B cell (primary cell): Measurements from ENCODE around the gene SAP130. TPM values are rescaled to one million over a fixed set of nuclear protein-coding genes. Genes with fewer than 3 reads are reported as not detected.

ENCODE experiments used
- ATAC-seq: fragments of 200-7000 bp; cut with Tn5 transposase; one replicate; pipeline ENCODE4 v1.10.0; 2021; ENCODE audit warnings: low read depth, mild to moderate bottlenecking, moderate number of reproducible peaks, moderate library complexity
- CTCF ChIA-PET: fragments of 350-600 bp; sonication (Branson Sonifier 250); formaldehyde crosslinking; loops from one replicate; lab custom pipeline; 2021; ENCODE audit warnings: antibody characterized with exemption, inconsistent platforms; lab: Charles Lee
- POLR2A ChIA-PET: fragments of 350-600 bp; sonication (Branson Sonifier 250); formaldehyde crosslinking; loops from one replicate; lab custom pipeline; 2021; ENCODE audit warnings: antibody characterized with exemption; lab: Charles Lee
- DNase-seq: peaks from one replicate; pipeline ENCODE4 v3.0.0; 2013
- H2AFZ ChIP-seq: 2 replicates; pipeline ENCODE4 v1.6.1; 2012; ENCODE audit warnings: mild to moderate bottlenecking, low read depth, low read length; ENCODE audit not compliant: insufficient read depth, poor library complexity, severe bottlenecking
- H3K27ac ChIP-seq, 2 donors: 1 replicate in 1 of 2; 2 replicates in 1 of 2; pipeline ENCODE4 v1.5.1; 2012 to 2013; ENCODE audit warnings: low read length in 2 of 2, mild to moderate bottlenecking in 2 of 2, moderate library complexity in 1 of 2
- H3K27me3 ChIP-seq, 4 experiments: fragments of 200-600 bp in 1 of 4; sonication (generic) in 1 of 4; replicated peaks in 1 of 4; 1 replicate in 2 of 4; 2 replicates in 2 of 4; pipeline versions ENCODE4 v1.6.1 to v1.7.0; 2013 to 2016; ENCODE audit warnings: low read length in 3 of 4, mild to moderate bottlenecking in 2 of 4, mixed read lengths in 1 of 4, moderate library complexity in 1 of 4; ENCODE audit not compliant: insufficient read depth in 4 of 4, control insufficient read depth in 3 of 4; ENCODE audit errors: control extremely low read depth in 1 of 4
- H3K36me3 ChIP-seq, 2 experiments: replicated peaks in 1 of 2; 1 replicate in 1 of 2; 2 replicates in 1 of 2; pipeline versions ENCODE4 v1.6.1 to v1.7.1; 2013; ENCODE audit warnings: low read length in 1 of 2; ENCODE audit not compliant: insufficient read depth in 2 of 2, control insufficient read depth in 1 of 2; ENCODE audit errors: control extremely low read depth in 1 of 2, extremely low read depth in 1 of 2
- H3K4me1 ChIP-seq, 2 donors: fragments of 200-600 bp in 1 of 2; sonication (generic) in 1 of 2; 1 replicate in 1 of 2; 2 replicates in 1 of 2; pipeline versions ENCODE4 v1.5.1 to v1.6.1; 2013 to 2017; ENCODE audit warnings: low read length in 2 of 2; ENCODE audit not compliant: control insufficient read depth in 2 of 2, insufficient read depth in 2 of 2
- H3K4me2 ChIP-seq: replicated peaks from 2 replicates; pipeline ENCODE3; 2012; ENCODE audit warnings: mild to moderate bottlenecking, low read depth, low read length; ENCODE audit not compliant: poor library complexity, severe bottlenecking
- H3K4me3 ChIP-seq, 5 experiments: fragments of 200-600 bp in 1 of 5; sonication (generic) in 1 of 5; 1 replicate in 3 of 5; 2 replicates in 2 of 5; pipeline versions ENCODE4 v1.5.1 to v1.7.0; 2011 to 2016; ENCODE audit warnings: low read length in 4 of 5, mild to moderate bottlenecking in 4 of 5, low read depth in 2 of 5, control low read depth in 1 of 5, moderate library complexity in 1 of 5; ENCODE audit not compliant: insufficient read depth in 1 of 5; ENCODE audit errors: control extremely low read depth in 1 of 5, extremely low read depth in 1 of 5
- H3K79me2 ChIP-seq: fragments of 200-600 bp; sonication (generic); one replicate; pipeline ENCODE4 v1.6.0; 2016; ENCODE audit warnings: low read length; ENCODE audit not compliant: control insufficient read depth, insufficient read depth
- H3K9ac ChIP-seq: fragments of 200-600 bp; sonication (generic); 2 replicates; pipeline ENCODE4 v1.6.1; 2017; ENCODE audit warnings: mild to moderate bottlenecking, low read length, moderate library complexity
- H3K9me3 ChIP-seq, 3 donors: one replicate each; pipeline versions ENCODE4 v1.6.1 to v1.7.1; 2013; ENCODE audit warnings: low read length in 2 of 3; ENCODE audit not compliant: control insufficient read depth in 2 of 3, insufficient read depth in 1 of 3; ENCODE audit errors: control extremely low read depth in 1 of 3
- H4K20me1 ChIP-seq: 2 replicates; pipeline ENCODE4 v1.6.0; 2012; ENCODE audit warnings: mild to moderate bottlenecking, low read length; ENCODE audit not compliant: insufficient read depth, control insufficient read depth, poor library complexity, severe bottlenecking
- H3K27ac Mint-ChIP-seq: one replicate; pipeline ENCODE4 v1.8.0; 2021; ENCODE audit warnings: mixed read lengths
- H3K27me3 Mint-ChIP-seq: one replicate; pipeline ENCODE4 v1.8.0; 2021; ENCODE audit warnings: mixed read lengths
- H3K4me1 Mint-ChIP-seq: one replicate; pipeline ENCODE4 v1.8.0; 2021; ENCODE audit warnings: mixed read lengths
- H3K4me3 Mint-ChIP-seq: one replicate; pipeline ENCODE4 v1.8.0; 2021; ENCODE audit warnings: mixed read lengths
- H3K9me3 Mint-ChIP-seq: one replicate; pipeline ENCODE4 v1.8.0; 2022; ENCODE audit warnings: mixed read lengths; ENCODE audit not compliant: insufficient read depth
- EZH2 ChIP-seq: IDR thresholded peaks from 2 replicates; pipeline ENCODE4 v1.6.1; 2012; ENCODE audit warnings: borderline replicate concordance, low read depth, mild to moderate bottlenecking, moderate library complexity, low read length; ENCODE audit not compliant: insufficient read depth, poor library complexity, severe bottlenecking
- WGBS: methylation state at CpG from one replicate; pipeline ENCODE4 v1.1.5; 2013; ENCODE audit warnings: missing lambda C conversion rate; ENCODE audit not compliant: insufficient coverage; 5-methylcytosine and 5-hydroxymethylcytosine counted together
- intact Hi-C: fragments of 100-400 bp; cut with micrococcal nuclease; formaldehyde crosslinking; loops from one replicate; pipeline ENCODE4 v1.10.0; 2022
- polyA plus RNA-seq: library from polyadenylated mRNA; depleted of rRNA; stranded (reverse); fragments of >200 nt; gene quantifications from 2 replicates; pipeline ENCODE4 v1.2.3, GENCODE V29; 2012
- total RNA-seq, 2 donors: library from RNA; stranded (reverse); fragments of 120-200 nt in 1 of 2; gene quantifications; 1 replicate in 1 of 2; 2 replicates in 1 of 2; pipeline versions ENCODE4 v1.2.3 to v1.2.4, GENCODE V29; 2013 to 2022
- TF ChIP-seq, protein P1 (sequence below): fragments of 200-600 bp; IDR thresholded peaks from one replicate; pipeline ENCODE4 v1.8.0; 2022; ENCODE audit warnings: antibody characterized with exemption, mild to moderate bottlenecking

The SAP130 gene
- total and polyA plus RNA-seq, 2 donors (not counting 1 experiment from before 2014, with no cell fraction given): 13.4 to 40.1 TPM

- Histone ChIP-seq H3K9ac (peak overlapping the region; percentile 81), H3K36me3 (peaks cover 5 to 10% of the 10 kb centered on the region in 2 experiments), H3K4me3 (peak overlapping the region; percentile 56 to 73 (median 64)), H3K79me2 (peaks cover 35% of the 10 kb centered on the region), H2AFZ (peak overlapping the region; percentile 75), H3K27ac (peak overlapping the region in 1 of 2 donors; percentile 72), H3K27me3 (no peaks in the 10 kb centered on the region), H4K20me1 (peaks cover 7% of the 10 kb centered on the region), H3K4me1 (peaks cover 13 to 14% of the 10 kb centered on the region in 2 donors), H3K4me2 (peak overlapping the region; percentile 93), H3K9me3 (no peaks in the 10 kb centered on the region)
- ATAC-seq (no peak), DNase-seq (no peak)
- peak overlapping the region; percentile 97 for H3K4me3 Mint-ChIP-seq
- no peaks in the 10 kb centered on the region for H3K9me3 Mint-ChIP-seq
- intact Hi-C loops: loop anchor here (1.0 to 10.0 kb wide), 6 partner anchors 169 to 942 kb away; partner anchors contain the start of genes ERCC3, HS6ST1, MAP3K2 and SFT2D3
- ChIA-PET POLR2A (interaction anchor here (0.7 kb wide), 1 partner anchor 9 kb away, joined by 7 read pairs; no protein-coding TSS in a partner anchor), CTCF (no interaction called here)
- under 1% methylated on average over 54 of the region's 57 CpGs for WGBS
- TF ChIP-seq EZH2: no peak
- TF ChIP-seq, protein P1, sequence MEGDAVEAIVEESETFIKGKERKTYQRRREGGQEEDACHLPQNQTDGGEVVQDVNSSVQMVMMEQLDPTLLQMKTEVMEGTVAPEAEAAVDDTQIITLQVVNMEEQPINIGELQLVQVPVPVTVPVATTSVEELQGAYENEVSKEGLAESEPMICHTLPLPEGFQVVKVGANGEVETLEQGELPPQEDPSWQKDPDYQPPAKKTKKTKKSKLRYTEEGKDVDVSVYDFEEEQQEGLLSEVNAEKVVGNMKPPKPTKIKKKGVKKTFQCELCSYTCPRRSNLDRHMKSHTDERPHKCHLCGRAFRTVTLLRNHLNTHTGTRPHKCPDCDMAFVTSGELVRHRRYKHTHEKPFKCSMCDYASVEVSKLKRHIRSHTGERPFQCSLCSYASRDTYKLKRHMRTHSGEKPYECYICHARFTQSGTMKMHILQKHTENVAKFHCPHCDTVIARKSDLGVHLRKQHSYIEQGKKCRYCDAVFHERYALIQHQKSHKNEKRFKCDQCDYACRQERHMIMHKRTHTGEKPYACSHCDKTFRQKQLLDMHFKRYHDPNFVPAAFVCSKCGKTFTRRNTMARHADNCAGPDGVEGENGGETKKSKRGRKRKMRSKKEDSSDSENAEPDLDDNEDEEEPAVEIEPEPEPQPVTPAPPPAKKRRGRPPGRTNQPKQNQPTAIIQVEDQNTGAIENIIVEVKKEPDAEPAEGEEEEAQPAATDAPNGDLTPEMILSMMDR: no peak
- H3K27ac Mint-ChIP-seq: peak overlapping the region; percentile 83
- H3K27me3 Mint-ChIP-seq: no peaks in the 10 kb centered on the region
- peaks cover 20% of the 10 kb centered on the region for H3K4me1 Mint-ChIP-seq
These were observed 1.2 kb downstream of the SAP130 start for GRCh38 chr2:128026448-128027277.

- no CpG with 5 or more reads among the region's 4 CpGs for WGBS
- CTCF ChIA-PET: no interaction called here
These were observed 3.0 kb downstream of the SAP130 start for GRCh38 chr2:128024816-128025215.

More at GRCh38 chr2:128024816-128025215, 3.0 kb downstream of the SAP130 start:
- POLR2A ChIA-PET: no interaction called here
- Histone ChIP-seq H3K9ac (no peak overlapping the region), H3K4me3 (no peak overlapping the region), H3K79me2 (peaks cover 35% of the 10 kb centered on the region), H4K20me1 (peaks cover 7% of the 10 kb centered on the region), H3K9me3 (no peaks in the 10 kb centered on the region), H3K27ac (no peak overlapping the region), H3K36me3 (peaks cover 6 to 13% of the 10 kb centered on the region in 2 experiments), H3K4me1 (peaks cover 13 to 14% of the 10 kb centered on the region in 2 donors), H3K4me2 (no peak overlapping the region), H2AFZ (no peak overlapping the region), H3K27me3 (no peaks in the 10 kb centered on the region)
- H3K27me3 Mint-ChIP-seq: no peaks in the 10 kb centered on the region
- no peak for DNase-seq
- no peak overlapping the region for H3K4me3 Mint-ChIP-seq
- no peak for TF ChIP-seq EZH2
- TF ChIP-seq, protein P1: no peak
- no peak for ATAC-seq
- H3K27ac Mint-ChIP-seq: no peak overlapping the region
- intact Hi-C loops: loop anchor here (5.0 to 10.0 kb wide), 5 partner anchors 292 to 940 kb away; partner anchors contain the start of genes ERCC3, HS6ST1, MAP3K2 and SFT2D3
- H3K9me3 Mint-ChIP-seq: no peaks in the 10 kb centered on the region
- H3K4me1 Mint-ChIP-seq: peaks cover 20% of the 10 kb centered on the region
